HG02571 (cell line): Measurements from ENCODE around the gene LRRC15.

ENCODE experiments used
- ATAC-seq: cut with Tn5 transposase; IDR thresholded peaks from one replicate; pipeline ENCODE4 v1.9.1; 2021; ENCODE audit warnings: mild to moderate bottlenecking, moderate library complexity; ENCODE audit not compliant: unreplicated experiment

The LRRC15 gene

GRCh38 chr3:194386066-194386465, 16.5 kb upstream of the LRRC15 start:
- no peak for ATAC-seq

GRCh38 chr3:194384569-194385001, 15.0 kb upstream of the LRRC15 start:
- ATAC-seq = no peak

- no peak for ATAC-seq
These were observed 14.6 kb upstream of the LRRC15 start for GRCh38 chr3:194384156-194384555.

- ATAC-seq = no peak
These were observed 13.9 kb upstream of the LRRC15 start for GRCh38 chr3:194383276-194383940.

GRCh38 chr3:194382892-194383223, 13.3 kb upstream of the LRRC15 start:
- ATAC-seq = no peak

GRCh38 chr3:194382196-194382891, 12.8 kb upstream of the LRRC15 start:
- ATAC-seq = no peak

GRCh38 chr3:194381460-194381875, 11.9 kb upstream of the LRRC15 start:
- no peak for ATAC-seq

GRCh38 chr3:194380326-194380725, 10.8 kb upstream of the LRRC15 start:
- no peak for ATAC-seq

- ATAC-seq = no peak
These were observed 10.1 kb upstream of the LRRC15 start for GRCh38 chr3:194379651-194380050.

GRCh38 chr3:194379231-194379630, 9.7 kb upstream of the LRRC15 start:
- no peak for ATAC-seq

- ATAC-seq = no peak
These were observed 8.2 kb upstream of the LRRC15 start for GRCh38 chr3:194377708-194378107.

GRCh38 chr3:194376241-194376560, 6.7 kb upstream of the LRRC15 start:
- no peak for ATAC-seq

GRCh38 chr3:194375473-194376240, 6.1 kb upstream of the LRRC15 start:
- no peak for ATAC-seq

GRCh38 chr3:194374935-194375334, 5.4 kb upstream of the LRRC15 start:
- ATAC-seq = no peak

GRCh38 chr3:194373899-194374298, 4.4 kb upstream of the LRRC15 start:
- no peak for ATAC-seq

GRCh38 chr3:194373028-194373427, 3.5 kb upstream of the LRRC15 start:
- no peak for ATAC-seq

GRCh38 chr3:194370753-194371152, 1.2 kb upstream of the LRRC15 start:
- ATAC-seq = no peak

- no peak for ATAC-seq
These were observed 625 bp downstream of the LRRC15 start for GRCh38 chr3:194368918-194369317.

- no peak for ATAC-seq
These were observed 1.3 kb downstream of the LRRC15 start for GRCh38 chr3:194367992-194368841.

- no peak for ATAC-seq
These were observed 3.5 kb downstream of the LRRC15 start for GRCh38 chr3:194365978-194366490.

GRCh38 chr3:194365526-194365925, 4.0 kb downstream of the LRRC15 start:
- ATAC-seq = no peak
